Kidney (tissue), 14 donors: Measurements from ENCODE around the gene CUX1. TPM values are rescaled to one million over a fixed set of nuclear protein-coding genes. Genes with fewer than 3 reads are reported as not detected.

Experiments
- DNase-seq, 5 donors: peaks; one replicate each; pipeline ENCODE4 v3.0.0-alpha.2; 2013 to 2020
- FAIRE-seq: peaks from 2 replicates; lab custom pipeline; 2012; peaks lifted over from hg19 to GRCh38; lab: Jason Lieb, UNC
- H3K27ac ChIP-seq, 2 donors: one replicate each; pipeline ENCODE4 v1.7.0; 2013; ENCODE audit warnings: low read depth in 2 of 2, low read length in 2 of 2, inconsistent platforms in 1 of 2
- H3K27me3 ChIP-seq: one replicate; pipeline ENCODE4 v1.7.1; 2013; ENCODE audit warnings: low read length, inconsistent platforms; ENCODE audit not compliant: control insufficient read depth, insufficient read depth
- H3K36me3 ChIP-seq, 3 donors: one replicate each; pipeline versions ENCODE4 v1.7.0 to v1.7.1; 2013; ENCODE audit warnings: low read length in 3 of 3, control low read depth in 1 of 3, inconsistent platforms in 1 of 3; ENCODE audit not compliant: insufficient read depth in 3 of 3, control insufficient read depth in 2 of 3
- H3K4me1 ChIP-seq, 3 donors: one replicate each; pipeline versions ENCODE4 v1.7.0 to v1.7.1; 2013; ENCODE audit warnings: low read length in 3 of 3, inconsistent platforms in 1 of 3, low read depth in 1 of 3; ENCODE audit not compliant: control insufficient read depth in 2 of 3, insufficient read depth in 2 of 3
- H3K4me3 ChIP-seq, 3 donors: one replicate each; pipeline versions ENCODE4 v1.7.0 to v1.8.1; 2013; ENCODE audit warnings: low read length in 3 of 3, control low read depth in 1 of 3, inconsistent platforms in 1 of 3
- H3K9ac ChIP-seq, 3 donors: one replicate each; pipeline versions ENCODE4 v1.7.0 to v1.7.1; 2013; ENCODE audit warnings: low read length in 3 of 3, control low read depth in 1 of 3, inconsistent platforms in 1 of 3
- H3K9me3 ChIP-seq, 3 donors: one replicate each; pipeline versions ENCODE4 v1.7.0 to v1.7.1; 2013; ENCODE audit warnings: low read length in 3 of 3, control low read depth in 1 of 3, inconsistent platforms in 1 of 3; ENCODE audit not compliant: control insufficient read depth in 2 of 3, insufficient read depth in 1 of 3
- CTCF ChIP-seq: IDR thresholded peaks from 3 replicates; pipeline ENCODE4 v1.5.1; 2012; ENCODE audit warnings: mild to moderate bottlenecking, moderate library complexity, borderline replicate concordance; ENCODE audit not compliant: insufficient read depth; ENCODE audit errors: extremely low read depth
- intact Hi-C: fragments of 100-400 bp; cut with DNase I; formaldehyde crosslinking; loops from one replicate; pipeline ENCODE4 v1.11.1; 2022
- polyA plus RNA-seq: library from polyadenylated mRNA; stranded (reverse); fragments of 350-450 nt; fragmentation: Illumina TruSeq; extraction: RNeasy Lipid Tissue Mini Kit (QIAGEN cat#74804); gene quantifications from one replicate; pipeline ENCODE4 v1.2.3, GENCODE V29; 2014; ENCODE audit warnings: low read depth, low replicate concordance; ENCODE audit not compliant: insufficient read depth
- total RNA-seq: library from RNA; stranded (reverse); fragmentation: NEBNext Ultra II Directional; extraction: Animal tissue kit (Norgen Biotek cat#: 25700); gene quantifications from one replicate; pipeline ENCODE4 v1.2.1, GENCODE V29; 2021
- donor health status: control.
- donor health status: control.
- donor health status: control.
- donor health status: control.
- donor health status: control.
- donor health status: DM: yes; HTN: yes; CAD: no.
- donor health status: Normal renal cell carcinoma (clear cell type).

Gene CUX1
- total and polyA plus RNA-seq, 2 donors from 2014 or later = 71.4 to 126 TPM

DNA sequence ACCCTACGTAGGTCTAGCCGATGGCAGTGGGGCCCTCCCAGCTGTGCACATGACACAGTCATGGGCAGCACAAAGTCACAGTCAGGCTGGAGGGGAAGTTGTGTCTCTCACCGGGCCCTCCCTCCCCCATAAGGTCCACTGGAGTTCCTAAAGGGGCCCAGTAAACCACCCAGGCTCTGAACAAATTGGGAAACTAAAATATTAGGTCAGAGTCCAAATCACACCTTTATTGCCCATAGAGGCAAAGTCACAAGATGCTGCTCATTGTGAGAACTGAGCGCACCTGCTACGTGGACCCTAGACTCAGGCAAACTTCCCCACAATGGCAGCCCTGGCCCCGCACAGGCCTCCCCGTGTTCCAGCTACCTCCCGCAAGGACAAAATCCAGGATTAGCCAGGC is 424.0 kb downstream of the CUX1 start:
- H3K9me3 ChIP-seq = no peaks in the 10 kb centered on the region
- DNase-seq = peak in 1 of 5 donors; percentile 37
- TF ChIP-seq CTCF = no peak
- H3K9ac ChIP-seq = no peak overlapping the region
- intact Hi-C loops = no loop called here
- H3K27ac ChIP-seq = no peak overlapping the region
- no peak for FAIRE-seq
- no peaks in the 10 kb centered on the region for H3K4me1 ChIP-seq
- H3K36me3 ChIP-seq = peaks cover 2 to 9% (median 6%) of the 10 kb centered on the region in 3 donors
- H3K4me3 ChIP-seq = no peak overlapping the region
- no peaks in the 10 kb centered on the region for H3K27me3 ChIP-seq

DNA sequence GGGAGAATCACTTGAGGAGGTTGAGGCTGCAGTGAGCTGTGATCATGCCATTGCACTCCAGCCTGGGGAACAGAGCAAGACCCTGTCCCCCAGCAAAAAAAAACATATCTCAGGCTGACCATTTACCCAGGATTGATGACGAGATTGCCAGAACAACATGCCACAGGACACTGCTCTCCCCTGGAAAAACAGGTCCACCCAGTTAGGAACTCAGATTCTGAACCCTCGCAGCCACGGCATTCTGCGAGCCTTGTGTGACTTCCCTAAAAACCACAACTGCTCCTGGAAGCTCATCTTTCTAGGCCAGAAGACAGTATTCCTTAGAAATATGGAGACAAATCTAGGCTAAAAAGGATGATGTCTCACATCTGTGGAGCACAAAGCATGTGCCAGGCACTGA is 427.2 kb downstream of the CUX1 start:
- Histone ChIP-seq H3K36me3 (peaks cover 0 to 9% (median 2%) of the 10 kb centered on the region in 3 donors), H3K9me3 (no peaks in the 10 kb centered on the region)
- intact Hi-C loops = no loop called here

GRCh38 chr7:102248081-102248455 is 430.6 kb downstream of the CUX1 start:
- no peak for TF ChIP-seq CTCF

More for the DNA sequence above, 427.2 kb downstream of the CUX1 start:
- H3K4me1 ChIP-seq = no peaks in the 10 kb centered on the region
- no peak overlapping the region for H3K27ac ChIP-seq
- FAIRE-seq (no peak), DNase-seq (peak in 1 of 5 donors; percentile 22)
- no peak for TF ChIP-seq CTCF
- H3K4me3 ChIP-seq = no peak overlapping the region
- H3K9ac ChIP-seq = no peak overlapping the region
- H3K27me3 ChIP-seq = no peaks in the 10 kb centered on the region

More at GRCh38 chr7:102248081-102248455, 430.6 kb downstream of the CUX1 start:
- no peaks in the 10 kb centered on the region for H3K27me3 ChIP-seq
- DNase-seq = peak in 1 of 5 donors; percentile 50
- no peak overlapping the region for H3K9ac ChIP-seq
- H3K4me3 ChIP-seq = no peak overlapping the region
- H3K4me1 ChIP-seq = no peaks in the 10 kb centered on the region
- FAIRE-seq = no peak
- intact Hi-C loops = no loop called here
- H3K36me3 ChIP-seq = peaks cover 0 to 5% (median 0%) of the 10 kb centered on the region in 3 donors
- no peak overlapping the region for H3K27ac ChIP-seq
- H3K9me3 ChIP-seq = no peaks in the 10 kb centered on the region
